ENCODE data around the gene EHMT1.
"Not testable (repeated sequence)": the region's sequence is repeated elsewhere in the genome, so short reads cannot be mapped to it uniquely, and the experiment has no call there.

The EHMT1 gene

GRCh38 chr9:137771580-137771979 is 152.8 kb downstream of the EHMT1 start:
- H3K4me1 ChIP-seq (ENCODE audit: control insufficient read depth, insufficient read depth, low read length), result no peaks in the 10 kb centered on the region
- no peak overlapping the region for H3K9ac ChIP-seq (ENCODE audit: low read depth, low read length)
- no peaks in the 10 kb centered on the region for H3K9me3 ChIP-seq (ENCODE audit: control insufficient read depth, insufficient read depth, low read length)
- no peaks in the 10 kb centered on the region for H3K27me3 ChIP-seq (ENCODE audit: control insufficient read depth, insufficient read depth, low read length)
- no peak overlapping the region for H3K4me3 ChIP-seq (ENCODE audit: low read depth, low read length)
- peaks cover 26% of the 10 kb centered on the region for H3K36me3 ChIP-seq (ENCODE audit: control insufficient read depth, insufficient read depth, low read length)

GRCh38 chr9:137772281-137772873 is 153.6 kb downstream of the EHMT1 start:
- no peak overlapping the region for H3K9ac ChIP-seq (ENCODE audit: low read depth, low read length)

GRCh38 chr9:137774775-137775386 is 156.1 kb downstream of the EHMT1 start:
- Histone ChIP-seq H3K36me3 (ENCODE audit: control insufficient read depth, insufficient read depth, low read length) (peaks cover 39% of the 10 kb centered on the region), H3K4me1 (ENCODE audit: control insufficient read depth, insufficient read depth, low read length) (no peaks in the 10 kb centered on the region), H3K9me3 (ENCODE audit: control insufficient read depth, insufficient read depth, low read length) (no peaks in the 10 kb centered on the region), H3K4me3 (ENCODE audit: low read depth, low read length) (no peak overlapping the region), H3K9ac (ENCODE audit: low read depth, low read length) (no peak overlapping the region), H3K27me3 (ENCODE audit: control insufficient read depth, insufficient read depth, low read length) (no peaks in the 10 kb centered on the region)

More at GRCh38 chr9:137772281-137772873, 153.6 kb downstream of the EHMT1 start:
- H3K36me3 ChIP-seq (ENCODE audit: control insufficient read depth, insufficient read depth, low read length), result peaks cover 21% of the 10 kb centered on the region
- H3K27me3 ChIP-seq (ENCODE audit: control insufficient read depth, insufficient read depth, low read length), result no peaks in the 10 kb centered on the region
- no peaks in the 10 kb centered on the region for H3K9me3 ChIP-seq (ENCODE audit: control insufficient read depth, insufficient read depth, low read length)
- H3K4me3 ChIP-seq (ENCODE audit: low read depth, low read length), result no peak overlapping the region
- no peaks in the 10 kb centered on the region for H3K4me1 ChIP-seq (ENCODE audit: control insufficient read depth, insufficient read depth, low read length)

GRCh38 chr9:137776306-137776995 is 157.6 kb downstream of the EHMT1 start:
- Histone ChIP-seq H3K36me3 (ENCODE audit: control insufficient read depth, insufficient read depth, low read length) (peaks cover 42% of the 10 kb centered on the region), H3K4me3 (ENCODE audit: low read depth, low read length) (no peak overlapping the region), H3K9me3 (ENCODE audit: control insufficient read depth, insufficient read depth, low read length) (no peaks in the 10 kb centered on the region), H3K4me1 (ENCODE audit: control insufficient read depth, insufficient read depth, low read length) (no peaks in the 10 kb centered on the region), H3K9ac (ENCODE audit: low read depth, low read length) (no peak overlapping the region), H3K27me3 (ENCODE audit: control insufficient read depth, insufficient read depth, low read length) (no peaks in the 10 kb centered on the region)

GRCh38 chr9:137777761-137778160 is 159.0 kb downstream of the EHMT1 start:
- H3K36me3 ChIP-seq (ENCODE audit: control insufficient read depth, insufficient read depth, low read length), result peaks cover 52% of the 10 kb centered on the region
- H3K27me3 ChIP-seq (ENCODE audit: control insufficient read depth, insufficient read depth, low read length), result no peaks in the 10 kb centered on the region

GRCh38 chr9:137778336-137778735 is 159.5 kb downstream of the EHMT1 start:
- Histone ChIP-seq H3K4me1 (ENCODE audit: control insufficient read depth, insufficient read depth, low read length) (no peaks in the 10 kb centered on the region), H3K4me3 (ENCODE audit: low read depth, low read length) (no peak overlapping the region), H3K27me3 (ENCODE audit: control insufficient read depth, insufficient read depth, low read length) (no peaks in the 10 kb centered on the region), H3K9me3 (ENCODE audit: control insufficient read depth, insufficient read depth, low read length) (no peaks in the 10 kb centered on the region), H3K9ac (ENCODE audit: low read depth, low read length) (no peak overlapping the region), H3K36me3 (ENCODE audit: control insufficient read depth, insufficient read depth, low read length) (peaks cover 57% of the 10 kb centered on the region)

More at GRCh38 chr9:137777761-137778160, 159.0 kb downstream of the EHMT1 start:
- H3K9ac ChIP-seq (ENCODE audit: low read depth, low read length), result no peak overlapping the region
- no peaks in the 10 kb centered on the region for H3K9me3 ChIP-seq (ENCODE audit: control insufficient read depth, insufficient read depth, low read length)
- no peak overlapping the region for H3K4me3 ChIP-seq (ENCODE audit: low read depth, low read length)
- no peaks in the 10 kb centered on the region for H3K4me1 ChIP-seq (ENCODE audit: control insufficient read depth, insufficient read depth, low read length)

- Histone ChIP-seq H3K36me3 (ENCODE audit: control insufficient read depth, insufficient read depth, low read length) (peaks cover 58% of the 10 kb centered on the region), H3K27me3 (ENCODE audit: control insufficient read depth, insufficient read depth, low read length) (no peaks in the 10 kb centered on the region), H3K9ac (ENCODE audit: low read depth, low read length) (no peak overlapping the region), H3K9me3 (ENCODE audit: control insufficient read depth, insufficient read depth, low read length) (no peaks in the 10 kb centered on the region), H3K4me3 (ENCODE audit: low read depth, low read length) (no peak overlapping the region), H3K4me1 (ENCODE audit: control insufficient read depth, insufficient read depth, low read length) (no peaks in the 10 kb centered on the region)
Observed at GRCh38 chr9:137778914-137779313, 160.1 kb downstream of the EHMT1 start.

- H3K27me3 ChIP-seq (ENCODE audit: control insufficient read depth, insufficient read depth, low read length); H3K4me1 ChIP-seq (ENCODE audit: control insufficient read depth, insufficient read depth, low read length); H3K9ac ChIP-seq (ENCODE audit: low read depth, low read length); H3K9me3 ChIP-seq (ENCODE audit: control insufficient read depth, insufficient read depth, low read length); H3K4me3 ChIP-seq (ENCODE audit: low read depth, low read length): not testable (repeated sequence)
- peaks cover 57% of the 10 kb centered on the region for H3K36me3 ChIP-seq (ENCODE audit: control insufficient read depth, insufficient read depth, low read length)
Observed at GRCh38 chr9:137780031-137780430, 161.2 kb downstream of the EHMT1 start.

GRCh38 chr9:137781906-137782585 is 163.2 kb downstream of the EHMT1 start:
- no peak overlapping the region for H3K9ac ChIP-seq (ENCODE audit: low read depth, low read length)
- no peaks in the 10 kb centered on the region for H3K9me3 ChIP-seq (ENCODE audit: control insufficient read depth, insufficient read depth, low read length)
- no peak overlapping the region for H3K4me3 ChIP-seq (ENCODE audit: low read depth, low read length)
- peaks cover 7% of the 10 kb centered on the region for H3K4me1 ChIP-seq (ENCODE audit: control insufficient read depth, insufficient read depth, low read length)
- H3K27me3 ChIP-seq (ENCODE audit: control insufficient read depth, insufficient read depth, low read length), result no peaks in the 10 kb centered on the region
- peaks cover 55% of the 10 kb centered on the region for H3K36me3 ChIP-seq (ENCODE audit: control insufficient read depth, insufficient read depth, low read length)

GRCh38 chr9:137783521-137783920 is 164.7 kb downstream of the EHMT1 start:
- Histone ChIP-seq H3K27me3 (ENCODE audit: control insufficient read depth, insufficient read depth, low read length) (no peaks in the 10 kb centered on the region), H3K4me3 (ENCODE audit: low read depth, low read length) (no peak overlapping the region), H3K9me3 (ENCODE audit: control insufficient read depth, insufficient read depth, low read length) (no peaks in the 10 kb centered on the region), H3K4me1 (ENCODE audit: control insufficient read depth, insufficient read depth, low read length) (peaks cover 7% of the 10 kb centered on the region), H3K9ac (ENCODE audit: low read depth, low read length) (no peak overlapping the region), H3K36me3 (ENCODE audit: control insufficient read depth, insufficient read depth, low read length) (peaks cover 51% of the 10 kb centered on the region)

- Histone ChIP-seq H3K36me3 (ENCODE audit: control insufficient read depth, insufficient read depth, low read length) (peaks cover 46% of the 10 kb centered on the region), H3K9ac (ENCODE audit: low read depth, low read length) (no peak overlapping the region), H3K4me3 (ENCODE audit: low read depth, low read length) (no peak overlapping the region), H3K9me3 (ENCODE audit: control insufficient read depth, insufficient read depth, low read length) (no peaks in the 10 kb centered on the region), H3K27me3 (ENCODE audit: control insufficient read depth, insufficient read depth, low read length) (no peaks in the 10 kb centered on the region), H3K4me1 (ENCODE audit: control insufficient read depth, insufficient read depth, low read length) (peaks cover 7% of the 10 kb centered on the region)
Observed at GRCh38 chr9:137784046-137784445, 165.2 kb downstream of the EHMT1 start.

Data from iPS-15b (cell line).